Adrenal gland (tissue), 5 donors: Measurements from ENCODE around the gene HAPLN1.

ENCODE experiments used
- POLR2A ChIP-seq, 2 donors: fragments of 450-650 bp; IDR thresholded peaks; one replicate each; pipeline ENCODE4 v1.6.1; 2017; ENCODE audit warnings: antibody characterized with exemption in 2 of 2, mild to moderate bottlenecking in 2 of 2, moderate library complexity in 1 of 2
- TF ChIP-seq, protein P1 (sequence below), 6 experiments: fragments of 450-650 bp in 4 of 6; fragments of 200-600 bp in 2 of 6; sonication (generic) in 1 of 6; IDR thresholded peaks; 1 replicate in 5 of 6; 2 replicates in 1 of 6; pipeline versions ENCODE4 v1.5.1 to v1.8.0; 2016 to 2021; ENCODE audit warnings: antibody characterized with exemption in 6 of 6, mild to moderate bottlenecking in 2 of 6, moderate library complexity in 1 of 6
- donor health status: DM: no; HTN: no; CAD: no.

- TF ChIP-seq, protein P1, sequence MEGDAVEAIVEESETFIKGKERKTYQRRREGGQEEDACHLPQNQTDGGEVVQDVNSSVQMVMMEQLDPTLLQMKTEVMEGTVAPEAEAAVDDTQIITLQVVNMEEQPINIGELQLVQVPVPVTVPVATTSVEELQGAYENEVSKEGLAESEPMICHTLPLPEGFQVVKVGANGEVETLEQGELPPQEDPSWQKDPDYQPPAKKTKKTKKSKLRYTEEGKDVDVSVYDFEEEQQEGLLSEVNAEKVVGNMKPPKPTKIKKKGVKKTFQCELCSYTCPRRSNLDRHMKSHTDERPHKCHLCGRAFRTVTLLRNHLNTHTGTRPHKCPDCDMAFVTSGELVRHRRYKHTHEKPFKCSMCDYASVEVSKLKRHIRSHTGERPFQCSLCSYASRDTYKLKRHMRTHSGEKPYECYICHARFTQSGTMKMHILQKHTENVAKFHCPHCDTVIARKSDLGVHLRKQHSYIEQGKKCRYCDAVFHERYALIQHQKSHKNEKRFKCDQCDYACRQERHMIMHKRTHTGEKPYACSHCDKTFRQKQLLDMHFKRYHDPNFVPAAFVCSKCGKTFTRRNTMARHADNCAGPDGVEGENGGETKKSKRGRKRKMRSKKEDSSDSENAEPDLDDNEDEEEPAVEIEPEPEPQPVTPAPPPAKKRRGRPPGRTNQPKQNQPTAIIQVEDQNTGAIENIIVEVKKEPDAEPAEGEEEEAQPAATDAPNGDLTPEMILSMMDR (IDR thresholded peaks at IDR 0.05): peak; percentile 47 to 78 (median 61)
- no peak for TF ChIP-seq POLR2A (IDR thresholded peaks at IDR 0.05)
Observed at GRCh38 chr5:83711982-83712601, 8.6 kb downstream of the HAPLN1 start.
